ENCODE measurements around the gene ESPNL.

The ESPNL gene

DNA sequence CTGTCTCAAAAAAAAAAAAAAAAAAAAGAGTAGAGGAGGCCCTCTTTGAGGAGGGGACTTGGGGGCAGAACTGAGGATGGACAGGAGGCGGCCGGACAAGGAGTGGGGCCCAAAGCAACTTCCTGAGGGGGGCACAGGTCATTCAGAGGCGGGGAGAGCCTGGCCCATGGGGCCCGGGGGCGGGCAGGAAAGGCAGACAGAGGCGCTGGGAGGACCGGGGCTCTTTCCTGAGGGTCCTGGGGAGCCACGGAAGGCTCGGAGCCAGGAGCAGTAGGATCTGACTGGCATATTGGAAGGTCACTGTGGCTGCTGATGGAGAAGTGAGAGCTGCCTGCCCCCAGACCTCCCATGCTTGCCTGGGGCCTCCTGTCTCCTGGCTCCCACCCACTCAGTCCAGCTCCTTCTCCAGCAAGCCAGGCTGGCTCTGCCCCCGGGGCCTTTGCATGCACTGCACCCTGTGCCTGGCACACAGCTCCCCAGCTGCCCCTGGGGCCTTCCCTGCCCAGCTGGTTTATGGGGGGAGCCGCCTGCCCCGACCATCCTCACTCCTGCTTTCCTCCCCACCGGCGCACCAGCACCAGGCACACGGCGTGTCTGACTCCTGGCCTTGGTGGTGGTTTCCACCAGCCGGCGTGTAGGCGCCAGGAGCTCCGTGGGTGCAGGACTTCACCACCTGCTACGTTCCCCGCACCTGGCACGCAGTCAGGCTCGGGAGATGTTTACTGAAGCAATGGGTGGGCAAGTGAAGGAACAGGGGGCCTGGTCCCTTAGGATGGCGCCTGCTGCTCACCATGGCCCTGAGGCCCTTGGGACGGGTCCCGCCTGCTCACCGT, 5.6 kb downstream of the ESPNL start:
- Histone ChIP-seq H3K9me3 (ENCODE audit: insufficient read depth, low read length) (no peaks in the 10 kb centered on the region), H3K4me3 (ENCODE audit: insufficient read length, low read depth) (no peak overlapping the region), H3K9ac (ENCODE audit: insufficient read length, low read depth) (peak overlapping the region; percentile 61), H3K36me3 (ENCODE audit: insufficient read depth, insufficient read length, low read length) (no peaks in the 10 kb centered on the region), H3K4me1 (ENCODE audit: insufficient read depth, insufficient read length) (peaks cover 27% of the 10 kb centered on the region), H3K27me3 (ENCODE audit: insufficient read depth, insufficient read length) (no peaks in the 10 kb centered on the region)
- TF ChIP-seq SUZ12 (IDR thresholded peaks at IDR 0.05; ENCODE audit: extremely low read depth, insufficient read depth, insufficient read length) (no peak), YY1 (IDR thresholded peaks at IDR 0.05; ENCODE audit: insufficient read depth, insufficient read length) (no peak), ZNF274 (IDR thresholded peaks at IDR 0.05; ENCODE audit: low read depth, low read length) (no peak)
- DNase-seq (ENCODE audit: low read depth, low spot score), result no peak

DNA sequence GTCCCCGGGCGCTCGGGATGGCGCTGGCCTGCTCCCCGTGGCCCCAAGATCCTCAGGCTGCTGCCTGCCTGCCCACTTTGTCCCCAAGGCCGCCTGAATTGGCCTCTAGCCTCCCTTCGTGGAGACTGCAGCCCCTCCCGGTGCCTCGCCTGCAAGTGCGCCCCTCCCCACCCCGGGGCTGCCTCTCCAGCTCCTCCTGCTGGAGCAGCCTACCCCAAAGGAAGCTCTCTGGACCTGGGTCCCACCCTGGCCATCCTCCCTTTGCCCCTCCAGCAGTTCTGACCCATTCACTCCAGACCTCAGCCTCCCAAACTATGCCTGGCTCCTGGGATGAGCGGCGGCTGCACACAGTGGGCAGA, 6.2 kb downstream of the ESPNL start:
- H3K4me1 ChIP-seq (ENCODE audit: insufficient read depth, insufficient read length), result peaks cover 27% of the 10 kb centered on the region
- no peak for DNase-seq (ENCODE audit: low read depth, low spot score)
- H3K9ac ChIP-seq (ENCODE audit: insufficient read length, low read depth), result peak overlapping the region; percentile 61
- H3K36me3 ChIP-seq (ENCODE audit: insufficient read depth, insufficient read length, low read length), result no peaks in the 10 kb centered on the region
- H3K27me3 ChIP-seq (ENCODE audit: insufficient read depth, insufficient read length), result no peaks in the 10 kb centered on the region
- no peaks in the 10 kb centered on the region for H3K9me3 ChIP-seq (ENCODE audit: insufficient read depth, low read length)
- no peak overlapping the region for H3K4me3 ChIP-seq (ENCODE audit: insufficient read length, low read depth)
- TF ChIP-seq YY1 (IDR thresholded peaks at IDR 0.05; ENCODE audit: insufficient read depth, insufficient read length), result no peak
- TF ChIP-seq ZNF274 (IDR thresholded peaks at IDR 0.05; ENCODE audit: low read depth, low read length), result no peak
- no peak for TF ChIP-seq SUZ12 (IDR thresholded peaks at IDR 0.05; ENCODE audit: extremely low read depth, insufficient read depth, insufficient read length)

GRCh38 chr2:238106698-238107524, 6.8 kb downstream of the ESPNL start:
- no peak for DNase-seq (ENCODE audit: low read depth, low spot score)
- H3K4me1 ChIP-seq (ENCODE audit: insufficient read depth, insufficient read length), result peaks cover 27% of the 10 kb centered on the region
- H3K36me3 ChIP-seq (ENCODE audit: insufficient read depth, insufficient read length, low read length), result no peaks in the 10 kb centered on the region
- H3K27me3 ChIP-seq (ENCODE audit: insufficient read depth, insufficient read length), result no peaks in the 10 kb centered on the region
- no peak overlapping the region for H3K4me3 ChIP-seq (ENCODE audit: insufficient read length, low read depth)
- H3K9me3 ChIP-seq (ENCODE audit: insufficient read depth, low read length), result no peaks in the 10 kb centered on the region; the same call in 1 of the 2 replicates
- TF ChIP-seq SUZ12 (IDR thresholded peaks at IDR 0.05; ENCODE audit: extremely low read depth, insufficient read depth, insufficient read length) (no peak), YY1 (IDR thresholded peaks at IDR 0.05; ENCODE audit: insufficient read depth, insufficient read length) (no peak), ZNF274 (IDR thresholded peaks at IDR 0.05; ENCODE audit: low read depth, low read length) (no peak)
- no peak overlapping the region for H3K9ac ChIP-seq (ENCODE audit: insufficient read length, low read depth)

GRCh38 chr2:238107525-238108422, 7.6 kb downstream of the ESPNL start:
- no peak for TF ChIP-seq SUZ12 (IDR thresholded peaks at IDR 0.05; ENCODE audit: extremely low read depth, insufficient read depth, insufficient read length)
- no peak for TF ChIP-seq YY1 (IDR thresholded peaks at IDR 0.05; ENCODE audit: insufficient read depth, insufficient read length)
- no peak for TF ChIP-seq ZNF274 (IDR thresholded peaks at IDR 0.05; ENCODE audit: low read depth, low read length)
- no peak overlapping the region for H3K4me3 ChIP-seq (ENCODE audit: insufficient read length, low read depth)
- peaks cover 27% of the 10 kb centered on the region for H3K4me1 ChIP-seq (ENCODE audit: insufficient read depth, insufficient read length)
- H3K9ac ChIP-seq (ENCODE audit: insufficient read length, low read depth), result peak overlapping the region; percentile 70
- no peak for DNase-seq (ENCODE audit: low read depth, low spot score)
- peaks cover 8% of the 10 kb centered on the region for H3K9me3 ChIP-seq (ENCODE audit: insufficient read depth, low read length)
- no peaks in the 10 kb centered on the region for H3K27me3 ChIP-seq (ENCODE audit: insufficient read depth, insufficient read length)
- H3K36me3 ChIP-seq (ENCODE audit: insufficient read depth, insufficient read length, low read length), result no peaks in the 10 kb centered on the region

GRCh38 chr2:238108423-238109183, 8.5 kb downstream of the ESPNL start:
- TF ChIP-seq SUZ12 (IDR thresholded peaks at IDR 0.05; ENCODE audit: extremely low read depth, insufficient read depth, insufficient read length) (no peak), YY1 (IDR thresholded peaks at IDR 0.05; ENCODE audit: insufficient read depth, insufficient read length) (no peak), ZNF274 (IDR thresholded peaks at IDR 0.05; ENCODE audit: low read depth, low read length) (no peak)
- no peak for DNase-seq (ENCODE audit: low read depth, low spot score)
- Histone ChIP-seq H3K36me3 (ENCODE audit: insufficient read depth, insufficient read length, low read length) (no peaks in the 10 kb centered on the region), H3K27me3 (ENCODE audit: insufficient read depth, insufficient read length) (no peaks in the 10 kb centered on the region), H3K4me3 (ENCODE audit: insufficient read length, low read depth) (no peak overlapping the region), H3K9ac (ENCODE audit: insufficient read length, low read depth) (peak overlapping the region; percentile 42), H3K9me3 (ENCODE audit: insufficient read depth, low read length) (peaks cover 13% of the 10 kb centered on the region), H3K4me1 (ENCODE audit: insufficient read depth, insufficient read length) (peaks cover 27% of the 10 kb centered on the region)

- no peak for DNase-seq (ENCODE audit: low read depth, low spot score)
- peaks cover 2% of the 10 kb centered on the region for H3K4me1 ChIP-seq (ENCODE audit: insufficient read depth, insufficient read length)
- H3K4me3 ChIP-seq (ENCODE audit: insufficient read length, low read depth), result no peak overlapping the region
- H3K27me3 ChIP-seq (ENCODE audit: insufficient read depth, insufficient read length), result peaks cover 18% of the 10 kb centered on the region
- H3K36me3 ChIP-seq (ENCODE audit: insufficient read depth, insufficient read length, low read length), result no peaks in the 10 kb centered on the region
- no peak overlapping the region for H3K9ac ChIP-seq (ENCODE audit: insufficient read length, low read depth)
- H3K9me3 ChIP-seq (ENCODE audit: insufficient read depth, low read length), result peaks cover 13% of the 10 kb centered on the region
- no peak for TF ChIP-seq ZNF274 (IDR thresholded peaks at IDR 0.05; ENCODE audit: low read depth, low read length)
- no peak for TF ChIP-seq YY1 (IDR thresholded peaks at IDR 0.05; ENCODE audit: insufficient read depth, insufficient read length)
- TF ChIP-seq SUZ12 (IDR thresholded peaks at IDR 0.05; ENCODE audit: extremely low read depth, insufficient read depth, insufficient read length), result no peak
These were observed 13.5 kb downstream of the ESPNL start for GRCh38 chr2:238113611-238114010.

All from NT2/D1 (cell line).